CD8-positive, alpha-beta memory T cell (primary cell): Measurements from ENCODE around the gene RCBTB2. TPM values are rescaled to one million over a fixed set of nuclear protein-coding genes. Genes with fewer than 3 reads are reported as not detected.

Source experiments
- CTCF ChIA-PET: fragments of 350-600 bp; sonication (Branson Sonifier 250); formaldehyde crosslinking; loops from one replicate; lab custom pipeline; 2021; ENCODE audit warnings: antibody characterized with exemption; lab: Charles Lee
- POLR2A ChIA-PET: fragments of 350-600 bp; sonication (Branson Sonifier 250); formaldehyde crosslinking; loops from one replicate; lab custom pipeline; 2021; ENCODE audit warnings: antibody characterized with exemption; lab: Charles Lee
- DNase-seq, 5 donors: peaks; one replicate each; pipeline versions ENCODE4 v3.0.0 to v3.0.0-alpha.2; 2020 to 2022; ENCODE audit warnings: mixed read lengths in 1 of 5
- H3K27ac ChIP-seq: one replicate; pipeline ENCODE4 v1.7.0; 2013; ENCODE audit warnings: low read depth, mild to moderate bottlenecking, low read length, moderate library complexity
- H3K27me3 ChIP-seq: 2 replicates; pipeline ENCODE4 v1.7.0; 2013; ENCODE audit warnings: low read length, mild to moderate bottlenecking; ENCODE audit not compliant: insufficient read depth, poor library complexity, severe bottlenecking
- H3K36me3 ChIP-seq: 2 replicates; pipeline ENCODE4 v1.7.0; 2013; ENCODE audit warnings: mild to moderate bottlenecking, low read length, moderate library complexity; ENCODE audit not compliant: insufficient read depth
- H3K4me1 ChIP-seq: 2 replicates; pipeline ENCODE4 v1.7.0; 2013; ENCODE audit warnings: mild to moderate bottlenecking, low read length, moderate library complexity; ENCODE audit not compliant: insufficient read depth
- H3K4me3 ChIP-seq: 2 replicates; pipeline ENCODE4 v1.7.0; 2013; ENCODE audit warnings: mild to moderate bottlenecking, low read length
- H3K9me3 ChIP-seq: 2 replicates; pipeline ENCODE4 v1.7.0; 2013; ENCODE audit warnings: mild to moderate bottlenecking, low read length
- H3K27ac Mint-ChIP-seq, 8 donors: one replicate each; pipeline ENCODE4 v1.8.0; 2020 to 2021; ENCODE audit warnings: mixed read lengths in 8 of 8, mild to moderate bottlenecking in 6 of 8, inconsistent platforms in 3 of 8, moderate library complexity in 3 of 8
- H3K27me3 Mint-ChIP-seq, 2 donors: one replicate each; pipeline ENCODE4 v1.8.0; 2020 to 2021; ENCODE audit warnings: mixed read lengths in 2 of 2, mild to moderate bottlenecking in 1 of 2, moderate library complexity in 1 of 2
- H3K36me3 Mint-ChIP-seq, 3 donors: one replicate each; pipeline ENCODE4 v1.8.0; 2020 to 2021; ENCODE audit warnings: mixed read lengths in 3 of 3, inconsistent platforms in 1 of 3, mild to moderate bottlenecking in 1 of 3
- H3K4me1 Mint-ChIP-seq, 3 donors: one replicate each; pipeline ENCODE4 v1.8.0; 2020 to 2021; ENCODE audit warnings: mixed read lengths in 3 of 3, inconsistent platforms in 1 of 3, mild to moderate bottlenecking in 1 of 3
- H3K4me3 Mint-ChIP-seq, 7 donors: one replicate each; pipeline ENCODE4 v1.8.0; 2020 to 2021; ENCODE audit warnings: mixed read lengths in 7 of 7, mild to moderate bottlenecking in 6 of 7, moderate library complexity in 4 of 7, inconsistent platforms in 2 of 7
- H3K9me3 Mint-ChIP-seq, 5 donors: one replicate each; pipeline ENCODE4 v1.8.0; 2020 to 2022; ENCODE audit warnings: mixed read lengths in 5 of 5, mild to moderate bottlenecking in 3 of 5, moderate library complexity in 2 of 5, inconsistent platforms in 1 of 5
- polyA plus RNA-seq: library from polyadenylated mRNA; unstranded; fragments of 300-500 nt; fragmentation: Illumina TruSeq; gene quantifications from one replicate; pipeline ENCODE4 v1.2.3, GENCODE V29; 2021
- total RNA-seq, 2 experiments: library from RNA; stranded (reverse); gene quantifications; one replicate each; pipeline ENCODE4 v1.2.3, GENCODE V29; 2021

The RCBTB2 gene
- total and polyA plus RNA-seq, 3 experiments from 2014 or later: 5.4 to 23.4 (median 6.5) TPM

- Mint-ChIP-seq H3K27ac (peak overlapping the region in 2 of 8 donors; percentile 22 to 78), H3K27me3 (peaks cover 2 to 3% of the 10 kb centered on the region in 2 donors), H3K4me3 (peak overlapping the region in 1 of 7 donors; percentile 18), H3K36me3 (peaks cover 0 to 5% (median 2%) of the 10 kb centered on the region in 3 donors), H3K4me1 (peaks cover 20 to 43% (median 40%) of the 10 kb centered on the region in 3 donors), H3K9me3 (no peaks in the 10 kb centered on the region)
- CTCF ChIA-PET: interaction anchor here (1.4 to 1.9 kb wide), 4 partner anchors 9 to 236 kb away, joined by 3 to 8 read pairs (median 6); no protein-coding TSS in a partner anchor
- no peak for DNase-seq
- POLR2A ChIA-PET: interaction anchor here (0.8 to 1.0 kb wide), 3 partner anchors 78 to 267 kb away, joined by 3 to 4 read pairs (median 3); partner anchors contain the start of gene RB1
- no peak overlapping the region for H3K4me3 ChIP-seq
- no peaks in the 10 kb centered on the region for H3K9me3 ChIP-seq
- H3K27ac ChIP-seq: no peak overlapping the region
- H3K27me3 ChIP-seq: no peaks in the 10 kb centered on the region
- H3K36me3 ChIP-seq: no peaks in the 10 kb centered on the region
- peaks cover 9% of the 10 kb centered on the region for H3K4me1 ChIP-seq
Measured at GRCh38 chr13:48570216-48570828, 37.4 kb upstream of the RCBTB2 start.

GRCh38 chr13:48569104-48569666, 36.3 kb upstream of the RCBTB2 start:
- Mint-ChIP-seq H3K9me3 (no peaks in the 10 kb centered on the region), H3K36me3 (peaks cover 0 to 5% (median 2%) of the 10 kb centered on the region in 3 donors), H3K27me3 (peaks cover 2 to 3% of the 10 kb centered on the region in 2 donors), H3K4me1 (peaks cover 21 to 47% (median 46%) of the 10 kb centered on the region in 3 donors), H3K27ac (no peak overlapping the region), H3K4me3 (no peak overlapping the region)
- no peak for DNase-seq
- no peaks in the 10 kb centered on the region for H3K36me3 ChIP-seq
- ChIA-PET POLR2A (no interaction called here), CTCF (interaction anchor here (0.9 to 1.9 kb wide), 4 partner anchors 10 to 200 kb away, joined by 3 to 8 read pairs (median 4); no protein-coding TSS in a partner anchor)
- H3K27me3 ChIP-seq: no peaks in the 10 kb centered on the region
- no peak overlapping the region for H3K4me3 ChIP-seq
- no peaks in the 10 kb centered on the region for H3K9me3 ChIP-seq
- H3K27ac ChIP-seq: no peak overlapping the region
- peaks cover 9% of the 10 kb centered on the region for H3K4me1 ChIP-seq

DNA sequence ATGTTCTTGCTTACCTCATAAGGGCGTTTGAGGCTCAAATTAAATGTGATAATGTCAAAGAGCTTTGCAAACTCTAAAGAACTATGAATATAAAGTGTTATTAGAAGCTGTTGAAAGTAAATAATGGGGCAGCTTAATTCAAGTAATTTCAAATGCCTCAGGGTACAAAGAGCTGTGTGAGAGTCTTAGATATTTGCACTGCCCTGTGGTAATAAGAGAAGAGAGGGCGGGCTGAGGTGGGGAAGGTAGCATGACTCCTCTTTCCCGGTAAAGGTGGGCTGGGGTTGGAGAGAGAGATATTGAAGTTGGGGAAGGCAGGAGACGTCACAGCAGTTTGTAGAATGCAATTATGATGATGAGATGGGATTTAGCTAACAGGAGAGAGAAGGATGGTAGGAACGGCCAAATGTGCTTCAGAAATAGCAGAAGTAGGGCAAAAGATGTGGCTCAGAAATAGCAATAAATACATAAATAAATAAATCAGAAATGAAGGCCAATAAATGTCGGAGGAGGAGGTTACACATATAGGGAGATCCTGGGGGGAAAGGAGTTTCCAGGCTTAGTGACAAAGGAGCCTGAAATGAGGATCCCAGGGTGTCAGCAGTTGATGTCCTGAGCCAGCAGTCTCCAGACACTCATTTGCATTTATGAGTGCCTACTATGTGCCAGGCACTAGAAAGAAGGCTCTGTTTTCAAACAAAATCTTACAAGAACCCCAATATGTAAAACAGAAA, 35.7 kb upstream of the RCBTB2 start:
- no peak for DNase-seq
- no peak overlapping the region for H3K27ac Mint-ChIP-seq
- H3K36me3 Mint-ChIP-seq: peaks cover 0 to 5% (median 2%) of the 10 kb centered on the region in 3 donors
- CTCF ChIA-PET: interaction anchor here (1.6 kb wide), 1 partner anchor 12 kb away, joined by 4 read pairs; no protein-coding TSS in a partner anchor
- H3K36me3 ChIP-seq: no peaks in the 10 kb centered on the region
- H3K27ac ChIP-seq: no peak overlapping the region
- no peaks in the 10 kb centered on the region for H3K9me3 ChIP-seq
- no peaks in the 10 kb centered on the region for H3K9me3 Mint-ChIP-seq
- no peaks in the 10 kb centered on the region for H3K27me3 ChIP-seq
- H3K27me3 Mint-ChIP-seq: peaks cover 2 to 3% of the 10 kb centered on the region in 2 donors
- peaks cover 19 to 47% (median 46%) of the 10 kb centered on the region in 3 donors for H3K4me1 Mint-ChIP-seq
- no peak overlapping the region for H3K4me3 Mint-ChIP-seq
- H3K4me3 ChIP-seq: no peak overlapping the region
- H3K4me1 ChIP-seq: peaks cover 12% of the 10 kb centered on the region
- POLR2A ChIA-PET: no interaction called here

DNA sequence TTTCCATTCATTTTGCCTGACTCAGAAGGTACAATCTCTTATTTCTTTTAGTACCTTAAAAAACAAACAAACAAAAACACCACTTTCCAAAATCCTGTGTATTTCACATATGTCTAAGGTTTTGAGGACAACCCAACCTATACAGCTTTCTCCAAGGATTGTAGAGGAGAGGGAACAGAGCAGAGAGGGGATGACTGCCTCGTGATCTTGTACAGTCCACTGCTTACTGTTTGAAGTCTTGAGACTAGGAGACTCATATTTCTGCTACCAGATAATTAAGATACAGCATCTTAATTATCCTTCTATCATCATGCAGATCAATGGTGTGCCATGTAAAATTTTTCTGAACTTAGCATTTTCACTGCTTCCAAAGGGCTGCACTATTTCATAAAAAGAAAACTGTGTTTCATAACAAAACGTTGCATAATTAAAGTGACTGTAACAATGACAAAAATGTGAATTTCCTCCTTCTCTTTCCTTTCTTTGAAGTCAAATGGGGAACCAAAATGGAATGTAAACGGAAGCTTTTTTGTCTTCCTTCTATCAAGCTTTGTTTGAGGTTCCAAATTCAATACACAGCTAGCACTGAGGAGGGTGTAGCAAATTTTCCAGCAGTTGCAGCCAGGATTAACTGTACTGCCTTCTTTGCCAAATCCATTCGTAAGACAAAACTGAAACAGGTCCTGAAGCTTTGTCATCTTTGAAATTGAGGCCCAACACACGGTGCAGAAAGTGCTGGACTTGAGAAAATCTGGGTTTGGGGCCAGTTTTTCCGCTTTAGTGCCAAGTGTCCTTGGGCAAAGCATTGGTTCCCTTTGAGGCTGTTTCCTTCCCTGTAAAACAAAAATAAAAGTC, 34.9 kb upstream of the RCBTB2 start:
- CTCF ChIA-PET: interaction anchor here (1.6 kb wide), 1 partner anchor 12 kb away, joined by 4 read pairs; no protein-coding TSS in a partner anchor
- Histone ChIP-seq H3K27me3 (no peaks in the 10 kb centered on the region), H3K27ac (no peak overlapping the region), H3K36me3 (no peaks in the 10 kb centered on the region), H3K9me3 (no peaks in the 10 kb centered on the region), H3K4me1 (peaks cover 20% of the 10 kb centered on the region), H3K4me3 (no peak overlapping the region)
- no peak overlapping the region for H3K27ac Mint-ChIP-seq
- POLR2A ChIA-PET: no interaction called here
- peaks cover 21 to 49% (median 48%) of the 10 kb centered on the region in 3 donors for H3K4me1 Mint-ChIP-seq
- DNase-seq: no peak
- no peaks in the 10 kb centered on the region for H3K9me3 Mint-ChIP-seq
- peaks cover 2 to 3% of the 10 kb centered on the region in 2 donors for H3K27me3 Mint-ChIP-seq
- peaks cover 0 to 5% (median 2%) of the 10 kb centered on the region in 3 donors for H3K36me3 Mint-ChIP-seq
- H3K4me3 Mint-ChIP-seq: no peak overlapping the region

GRCh38 chr13:48564056-48564455, 31.2 kb upstream of the RCBTB2 start:
- H3K4me1 ChIP-seq: peaks cover 32% of the 10 kb centered on the region
- peak overlapping the region in 1 of 8 donors; percentile 14 for H3K27ac Mint-ChIP-seq

GRCh38 chr13:48563626-48564025, 30.7 kb upstream of the RCBTB2 start:
- H3K4me1 Mint-ChIP-seq: peaks cover 45 to 74% (median 61%) of the 10 kb centered on the region in 3 donors
- no peaks in the 10 kb centered on the region for H3K27me3 ChIP-seq
- H3K27me3 Mint-ChIP-seq: peaks cover 0 to 3% of the 10 kb centered on the region in 2 donors
- no peaks in the 10 kb centered on the region for H3K9me3 ChIP-seq
- H3K27ac ChIP-seq: no peak overlapping the region
- H3K36me3 Mint-ChIP-seq: peaks cover 0 to 5% (median 2%) of the 10 kb centered on the region in 3 donors
- CTCF ChIA-PET: interaction anchor here (1.3 to 3.0 kb wide), 3 partner anchors 14 to 31 kb away, joined by 3 to 15 read pairs (median 8); partner anchors contain the start of gene RCBTB2
- no peak for DNase-seq
- H3K4me3 Mint-ChIP-seq: no peak overlapping the region
- H3K36me3 ChIP-seq: no peaks in the 10 kb centered on the region
- H3K27ac Mint-ChIP-seq: no peak overlapping the region
- peaks cover 32% of the 10 kb centered on the region for H3K4me1 ChIP-seq
- POLR2A ChIA-PET: interaction anchor here (0.6 to 3.3 kb wide), 3 partner anchors 12 to 527 kb away, joined by 4 to 28 read pairs (median 4); partner anchors contain the start of gene RCBTB2
- no peak overlapping the region for H3K4me3 ChIP-seq
- H3K9me3 Mint-ChIP-seq: no peaks in the 10 kb centered on the region

More at GRCh38 chr13:48564056-48564455, 31.2 kb upstream of the RCBTB2 start:
- no peak overlapping the region for H3K4me3 ChIP-seq
- ChIA-PET POLR2A (no interaction called here), CTCF (interaction anchor here (1.3 to 3.0 kb wide), 3 partner anchors 14 to 32 kb away, joined by 3 to 15 read pairs (median 8); partner anchors contain the start of gene RCBTB2)
- no peaks in the 10 kb centered on the region for H3K9me3 Mint-ChIP-seq
- no peaks in the 10 kb centered on the region for H3K9me3 ChIP-seq
- peaks cover 0 to 5% (median 2%) of the 10 kb centered on the region in 3 donors for H3K36me3 Mint-ChIP-seq
- peak overlapping the region in 2 of 7 donors; percentile 6 to 12 for H3K4me3 Mint-ChIP-seq
- H3K27me3 ChIP-seq: no peaks in the 10 kb centered on the region
- H3K4me1 Mint-ChIP-seq: peaks cover 43 to 71% (median 61%) of the 10 kb centered on the region in 3 donors
- no peaks in the 10 kb centered on the region for H3K36me3 ChIP-seq
- DNase-seq: no peak
- H3K27ac ChIP-seq: no peak overlapping the region
- peaks cover 0 to 3% of the 10 kb centered on the region in 2 donors for H3K27me3 Mint-ChIP-seq
